Brain microvascular endothelial cell (primary cell): ENCODE measurements around the gene SKIDA1.

Source experiments
- DNase-seq: peaks from one replicate; pipeline ENCODE4 v3.0.0-alpha.2; 2020
- H3K27ac ChIP-seq: fragments of 250-450 bp; sonication (Bioruptor Pico); 2 replicates; pipeline ENCODE4 v1.5.1; 2020; ENCODE audit warnings: mild to moderate bottlenecking, moderate library complexity
- H3K27me3 ChIP-seq: fragments of 250-450 bp; sonication (Bioruptor Pico); replicated peaks from 2 replicates; pipeline ENCODE4 v1.5.1; 2020; ENCODE audit warnings: mild to moderate bottlenecking
- H3K36me3 ChIP-seq: fragments of 250-450 bp; sonication (Bioruptor Pico); replicated peaks from 2 replicates; pipeline ENCODE4 v1.5.1; 2020; ENCODE audit warnings: mild to moderate bottlenecking
- H3K4me3 ChIP-seq: 2 replicates; pipeline ENCODE4 v1.5.1; 2011; ENCODE audit warnings: low read depth, mild to moderate bottlenecking, control low read depth, low read length, moderate library complexity
- in situ Hi-C: cut with HindIII; loops from 2 replicates; pipeline ENCODE4 v1.10.0; 2017; ENCODE audit warnings: low sequenced_read_pairs, low pct_ligation_motif_present
- TF ChIP-seq, protein P1 (sequence below): IDR thresholded peaks from 2 replicates; pipeline ENCODE4 v1.5.1; 2011; ENCODE audit warnings: low read depth, mild to moderate bottlenecking, moderate library complexity, low read length, control low read depth, inconsistent platforms; ENCODE audit errors: missing control alignments

SKIDA1 gene

DNA sequence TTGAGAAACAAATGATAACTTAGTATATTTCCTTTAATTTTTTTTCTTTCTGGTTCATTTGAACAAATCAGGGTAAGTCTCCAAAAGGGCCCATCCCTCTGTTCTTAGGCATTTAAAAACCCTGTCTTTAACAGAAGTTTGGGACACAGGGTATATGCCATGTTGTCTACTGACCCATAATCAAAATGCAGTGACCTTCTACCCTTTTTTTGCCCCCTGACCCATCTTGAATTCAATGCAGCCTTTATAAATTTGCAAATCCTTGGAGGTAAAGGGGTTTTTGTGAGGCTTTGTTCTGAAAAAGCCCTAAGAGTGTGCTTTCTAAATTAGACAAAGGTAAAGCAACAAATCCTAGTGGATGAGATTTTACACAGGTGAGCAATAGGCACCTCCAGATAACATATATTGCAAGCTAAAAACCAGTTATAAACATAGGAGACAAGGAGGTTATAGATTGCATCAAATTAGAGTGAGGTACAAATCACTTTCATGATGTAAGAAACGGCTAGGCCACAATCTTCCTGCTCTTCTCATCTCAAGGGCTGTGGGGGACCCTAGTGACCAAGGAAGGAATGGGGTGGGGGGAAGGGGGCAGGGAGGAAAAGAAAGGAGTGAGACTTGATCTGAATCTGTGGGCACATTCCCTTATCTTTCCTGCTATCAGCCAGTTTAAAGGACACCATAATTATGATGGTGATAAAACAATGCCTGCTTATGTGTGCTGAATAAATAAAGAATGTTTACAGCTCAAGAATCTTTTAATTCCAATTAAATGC is 2.7 kb downstream of the SKIDA1 start:
- H3K27ac ChIP-seq, result no peak overlapping the region
- H3K4me3 ChIP-seq, result no peak overlapping the region
- TF ChIP-seq, protein P1, sequence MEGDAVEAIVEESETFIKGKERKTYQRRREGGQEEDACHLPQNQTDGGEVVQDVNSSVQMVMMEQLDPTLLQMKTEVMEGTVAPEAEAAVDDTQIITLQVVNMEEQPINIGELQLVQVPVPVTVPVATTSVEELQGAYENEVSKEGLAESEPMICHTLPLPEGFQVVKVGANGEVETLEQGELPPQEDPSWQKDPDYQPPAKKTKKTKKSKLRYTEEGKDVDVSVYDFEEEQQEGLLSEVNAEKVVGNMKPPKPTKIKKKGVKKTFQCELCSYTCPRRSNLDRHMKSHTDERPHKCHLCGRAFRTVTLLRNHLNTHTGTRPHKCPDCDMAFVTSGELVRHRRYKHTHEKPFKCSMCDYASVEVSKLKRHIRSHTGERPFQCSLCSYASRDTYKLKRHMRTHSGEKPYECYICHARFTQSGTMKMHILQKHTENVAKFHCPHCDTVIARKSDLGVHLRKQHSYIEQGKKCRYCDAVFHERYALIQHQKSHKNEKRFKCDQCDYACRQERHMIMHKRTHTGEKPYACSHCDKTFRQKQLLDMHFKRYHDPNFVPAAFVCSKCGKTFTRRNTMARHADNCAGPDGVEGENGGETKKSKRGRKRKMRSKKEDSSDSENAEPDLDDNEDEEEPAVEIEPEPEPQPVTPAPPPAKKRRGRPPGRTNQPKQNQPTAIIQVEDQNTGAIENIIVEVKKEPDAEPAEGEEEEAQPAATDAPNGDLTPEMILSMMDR, result peak; percentile 14
- no peak for DNase-seq
- H3K27me3 ChIP-seq, result no peaks in the 10 kb centered on the region
- in situ Hi-C loops, result loop anchor here (25.0 kb wide), 2 partner anchors 236 to 414 kb away; no protein-coding TSS in a partner anchor
- no peaks in the 10 kb centered on the region for H3K36me3 ChIP-seq

DNA sequence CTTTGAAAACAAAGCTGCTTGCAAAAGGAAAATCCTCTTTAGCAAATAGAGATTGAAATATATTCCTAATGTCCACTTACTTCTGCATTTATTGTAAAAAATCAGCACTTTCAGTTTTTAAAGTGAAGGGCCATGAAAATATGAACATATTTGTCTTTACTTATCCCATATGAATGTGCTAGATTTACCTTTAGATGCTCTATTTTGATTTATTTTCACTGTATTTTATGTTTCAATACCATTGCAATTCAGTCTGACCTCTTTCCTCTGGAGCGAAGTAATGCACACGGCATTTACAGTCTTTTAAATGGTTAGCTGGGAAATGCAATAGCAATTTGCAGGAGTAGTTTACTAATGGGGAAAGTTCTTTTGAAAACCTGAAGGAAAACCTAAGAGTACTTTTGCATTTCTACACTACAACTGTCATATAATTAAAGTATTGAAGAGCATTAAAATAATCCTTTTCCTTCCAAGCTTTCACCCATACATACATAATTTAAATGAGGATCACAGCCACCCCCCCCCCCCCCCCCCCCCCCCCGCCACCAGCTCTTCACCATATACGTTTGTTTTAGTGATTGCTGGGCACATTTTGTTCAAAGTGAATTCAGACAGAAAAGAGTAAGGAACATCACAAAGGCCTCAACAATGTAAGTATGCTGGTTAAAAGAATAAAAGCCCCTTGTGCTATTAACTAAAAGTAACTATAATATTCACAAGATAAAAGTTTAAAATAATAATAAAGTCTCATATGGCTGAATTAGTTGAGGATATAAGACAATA is 3.5 kb downstream of the SKIDA1 start:
- in situ Hi-C loops, result loop anchor here (25.0 kb wide), 2 partner anchors 235 to 415 kb away; no protein-coding TSS in a partner anchor
- no peak for DNase-seq
- Histone ChIP-seq H3K27me3 (no peaks in the 10 kb centered on the region), H3K36me3 (no peaks in the 10 kb centered on the region), H3K4me3 (no peak overlapping the region), H3K27ac (no peak overlapping the region)
- TF ChIP-seq, protein P1, result no peak

DNA sequence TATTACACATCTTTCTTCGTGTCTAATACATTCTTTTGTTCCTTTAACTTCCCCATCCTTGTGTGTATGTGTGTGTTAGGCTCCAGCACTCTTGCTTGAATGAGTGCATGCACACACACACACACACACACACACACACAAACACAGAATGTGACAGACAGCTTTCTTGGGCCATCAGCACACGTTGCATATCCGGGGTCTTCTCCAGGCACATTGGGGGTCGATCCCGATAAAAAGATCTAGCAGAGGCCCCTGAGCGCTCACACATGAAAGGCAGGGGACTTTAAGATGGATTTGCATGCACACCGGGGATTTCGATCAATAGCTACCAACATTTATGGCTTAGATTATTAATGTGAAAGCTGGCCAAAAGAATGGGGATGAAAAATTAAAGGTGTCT is 4.5 kb downstream of the SKIDA1 start:
- Histone ChIP-seq H3K36me3 (no peaks in the 10 kb centered on the region), H3K27ac (no peak overlapping the region), H3K27me3 (no peaks in the 10 kb centered on the region), H3K4me3 (no peak overlapping the region)
- in situ Hi-C loops, result loop anchor here (25.0 kb wide), 2 partner anchors 234 to 416 kb away; no protein-coding TSS in a partner anchor
- TF ChIP-seq, protein P1, result no peak
- no peak for DNase-seq

DNA sequence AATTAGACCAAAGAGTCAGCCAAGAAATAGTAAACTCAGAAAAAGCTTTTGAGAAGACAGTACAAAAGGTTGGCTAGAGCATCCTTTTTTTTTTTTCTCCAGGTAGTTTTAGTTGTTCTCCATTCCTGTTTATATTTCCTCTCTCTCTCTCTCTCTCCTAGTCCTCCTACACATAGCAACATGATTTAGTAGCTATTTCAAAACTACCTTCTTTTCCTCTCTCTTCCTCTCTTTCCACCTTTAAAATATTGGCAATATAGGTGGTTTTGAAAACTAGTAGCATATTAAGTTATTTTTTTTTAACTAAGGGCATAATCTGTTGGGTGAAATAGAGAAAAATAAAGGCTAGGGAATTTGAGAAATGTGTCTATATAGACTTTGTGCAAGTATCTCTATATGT is 5.0 kb downstream of the SKIDA1 start:
- no peaks in the 10 kb centered on the region for H3K27me3 ChIP-seq
- no peak overlapping the region for H3K27ac ChIP-seq
- DNase-seq, result no peak
- no peak overlapping the region for H3K4me3 ChIP-seq
- in situ Hi-C loops, result loop anchor here (25.0 kb wide), 2 partner anchors 233 to 417 kb away; no protein-coding TSS in a partner anchor
- H3K36me3 ChIP-seq, result no peaks in the 10 kb centered on the region
- TF ChIP-seq, protein P1, result no peak

DNA sequence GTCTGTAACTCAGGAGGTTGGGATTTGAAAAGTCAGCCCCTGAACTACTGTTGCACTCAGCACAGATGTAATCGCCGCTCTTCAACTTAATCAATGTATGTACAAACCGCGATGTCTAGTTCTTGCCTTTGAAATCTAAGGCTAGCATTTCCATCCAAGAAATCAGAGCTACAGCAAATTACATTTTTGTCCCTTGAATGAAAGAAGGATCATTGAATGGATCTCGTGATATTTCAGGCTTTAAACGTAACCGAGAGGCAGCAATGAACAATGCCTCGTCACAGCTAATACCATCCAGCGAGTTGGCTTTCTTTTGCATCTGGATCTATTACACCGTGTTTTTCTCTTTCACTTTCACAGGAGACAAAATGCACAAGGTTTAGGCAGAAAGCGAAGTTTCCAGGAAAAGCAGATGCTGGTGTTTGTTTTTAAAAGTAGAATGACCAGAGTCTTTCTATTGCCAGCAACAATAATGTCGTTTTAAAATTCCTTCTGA is 5.5 kb downstream of the SKIDA1 start:
- Histone ChIP-seq H3K27me3 (no peaks in the 10 kb centered on the region), H3K4me3 (peak overlapping the region; percentile 68), H3K36me3 (no peaks in the 10 kb centered on the region), H3K27ac (peak overlapping the region; percentile 57)
- peak; percentile 70 for DNase-seq
- TF ChIP-seq, protein P1, result no peak
- in situ Hi-C loops, result loop anchor here (25.0 kb wide), 2 partner anchors 233 to 417 kb away; no protein-coding TSS in a partner anchor
